ENCODE data around the gene PDE4D. TPM values are rescaled to one million over a fixed set of nuclear protein-coding genes. Genes with fewer than 3 reads are reported as not detected.
"Not testable (repeated sequence)": the region's sequence is repeated elsewhere in the genome, so short reads cannot be mapped to it uniquely, and the experiment has no call there.

The PDE4D gene
- total RNA-seq, 1 experiment from 2014 or later, result 6.5 TPM

DNA sequence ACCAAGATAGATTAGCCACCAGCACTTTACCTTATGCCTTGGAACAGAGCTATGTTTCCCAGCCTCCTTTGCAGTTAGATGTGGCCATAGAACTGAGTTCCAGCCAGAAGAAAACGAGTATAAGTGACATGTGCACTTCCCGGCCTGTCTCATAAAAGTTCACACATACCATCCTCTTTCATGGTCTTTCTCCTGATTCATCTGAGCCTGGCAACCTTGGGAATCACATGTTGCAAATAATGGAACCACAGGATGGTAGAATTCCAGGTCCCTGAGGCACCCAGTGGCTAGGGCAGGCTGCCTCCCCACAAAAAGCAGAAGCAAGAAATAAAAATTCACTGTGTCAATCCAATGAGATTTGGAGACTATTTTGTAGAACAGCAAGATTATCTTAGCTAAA is 128.1 kb downstream of the PDE4D start:
- Histone ChIP-seq H3K4me1 (ENCODE audit: insufficient read depth, low read length, poor library complexity, severe bottlenecking) (peaks cover 6% of the 10 kb centered on the region), H3K27me3 (replicated peaks; ENCODE audit: insufficient read depth, low read depth, low read length, poor library complexity) (peaks cover 53% of the 10 kb centered on the region), H3K9me3 (ENCODE audit: low read depth, low read length, poor library complexity, severe bottlenecking) (no peaks in the 10 kb centered on the region), H3K4me3 (ENCODE audit: low read depth, low read length, poor library complexity, severe bottlenecking) (no peak overlapping the region), H3K36me3 (ENCODE audit: insufficient read depth, low read length, poor library complexity, severe bottlenecking) (no peaks in the 10 kb centered on the region), H3K27ac (ENCODE audit: low read depth, low read length, poor library complexity, severe bottlenecking) (no peak overlapping the region)
- DNase-seq (ENCODE audit: low spot score), result no peak
- ChIA-PET CTCF (no interaction called here), POLR2A (ENCODE audit: low non-redundant PET) (no interaction called here)
- TF ChIP-seq, protein P1, sequence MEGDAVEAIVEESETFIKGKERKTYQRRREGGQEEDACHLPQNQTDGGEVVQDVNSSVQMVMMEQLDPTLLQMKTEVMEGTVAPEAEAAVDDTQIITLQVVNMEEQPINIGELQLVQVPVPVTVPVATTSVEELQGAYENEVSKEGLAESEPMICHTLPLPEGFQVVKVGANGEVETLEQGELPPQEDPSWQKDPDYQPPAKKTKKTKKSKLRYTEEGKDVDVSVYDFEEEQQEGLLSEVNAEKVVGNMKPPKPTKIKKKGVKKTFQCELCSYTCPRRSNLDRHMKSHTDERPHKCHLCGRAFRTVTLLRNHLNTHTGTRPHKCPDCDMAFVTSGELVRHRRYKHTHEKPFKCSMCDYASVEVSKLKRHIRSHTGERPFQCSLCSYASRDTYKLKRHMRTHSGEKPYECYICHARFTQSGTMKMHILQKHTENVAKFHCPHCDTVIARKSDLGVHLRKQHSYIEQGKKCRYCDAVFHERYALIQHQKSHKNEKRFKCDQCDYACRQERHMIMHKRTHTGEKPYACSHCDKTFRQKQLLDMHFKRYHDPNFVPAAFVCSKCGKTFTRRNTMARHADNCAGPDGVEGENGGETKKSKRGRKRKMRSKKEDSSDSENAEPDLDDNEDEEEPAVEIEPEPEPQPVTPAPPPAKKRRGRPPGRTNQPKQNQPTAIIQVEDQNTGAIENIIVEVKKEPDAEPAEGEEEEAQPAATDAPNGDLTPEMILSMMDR (conservative IDR thresholded peaks at IDR 0.05; ENCODE audit: low read depth, low read length), result no peak
- TF ChIP-seq EZH2 (IDR thresholded peaks at IDR 0.05; ENCODE audit: borderline replicate concordance, low read depth, low read length, poor library complexity, severe bottlenecking), result no peak
- no TSS peak for BruUV-seq (replicated peaks)
- intact Hi-C loops (cut with micrococcal nuclease; ENCODE audit: unreplicated experiment), result no loop called here

GRCh38 chr5:59764361-59764760 is 129.2 kb downstream of the PDE4D start:
- TF ChIP-seq, protein P1 (conservative IDR thresholded peaks at IDR 0.05; ENCODE audit: low read depth, low read length), result no peak
- TF ChIP-seq EZH2 (IDR thresholded peaks at IDR 0.05; ENCODE audit: borderline replicate concordance, low read depth, low read length, poor library complexity, severe bottlenecking), result no peak
- peaks cover 42% of the 10 kb centered on the region for H3K27me3 ChIP-seq (replicated peaks; ENCODE audit: insufficient read depth, low read depth, low read length, poor library complexity)
- no peaks in the 10 kb centered on the region for H3K36me3 ChIP-seq (ENCODE audit: insufficient read depth, low read length, poor library complexity, severe bottlenecking)
- DNase-seq (ENCODE audit: low spot score), result no peak
- H3K4me3 ChIP-seq (ENCODE audit: low read depth, low read length, poor library complexity, severe bottlenecking), result no peak overlapping the region
- H3K27ac ChIP-seq (ENCODE audit: low read depth, low read length, poor library complexity, severe bottlenecking), result no peak overlapping the region
- no peaks in the 10 kb centered on the region for H3K9me3 ChIP-seq (ENCODE audit: low read depth, low read length, poor library complexity, severe bottlenecking)
- CTCF ChIA-PET, result no interaction called here
- intact Hi-C loops (cut with micrococcal nuclease; ENCODE audit: unreplicated experiment), result no loop called here
- H3K4me1 ChIP-seq (ENCODE audit: insufficient read depth, low read length, poor library complexity, severe bottlenecking), result peaks cover 6% of the 10 kb centered on the region
- POLR2A ChIA-PET (ENCODE audit: low non-redundant PET), result no interaction called here
- BruUV-seq (replicated peaks), result no TSS peak

DNA sequence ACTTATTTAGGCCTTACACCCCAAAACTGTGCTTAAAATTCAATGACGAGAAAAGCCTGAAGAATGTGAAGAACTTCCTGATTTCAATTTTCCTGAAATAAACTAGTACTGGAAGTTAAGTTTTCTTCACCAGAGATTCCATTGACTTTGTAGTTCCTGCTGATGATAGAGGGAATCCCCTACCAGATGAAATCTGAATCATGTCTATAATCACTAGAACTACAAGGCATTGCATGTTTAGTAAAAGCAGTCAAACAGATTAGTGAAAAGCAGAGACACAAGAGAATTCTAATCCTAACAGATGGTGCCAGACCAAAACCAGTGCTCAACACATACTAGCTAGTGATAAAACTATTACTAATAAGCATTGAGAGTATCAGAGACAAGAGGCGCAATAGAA is 130.0 kb downstream of the PDE4D start:
- TF ChIP-seq, protein P1 (conservative IDR thresholded peaks at IDR 0.05; ENCODE audit: low read depth, low read length), result no peak
- TF ChIP-seq EZH2 (IDR thresholded peaks at IDR 0.05; ENCODE audit: borderline replicate concordance, low read depth, low read length, poor library complexity, severe bottlenecking), result no peak
- ChIA-PET POLR2A (ENCODE audit: low non-redundant PET) (no interaction called here), CTCF (no interaction called here)
- Histone ChIP-seq H3K4me1 (ENCODE audit: insufficient read depth, low read length, poor library complexity, severe bottlenecking) (no peaks in the 10 kb centered on the region), H3K27me3 (replicated peaks; ENCODE audit: insufficient read depth, low read depth, low read length, poor library complexity) (peaks cover 34% of the 10 kb centered on the region), H3K9me3 (ENCODE audit: low read depth, low read length, poor library complexity, severe bottlenecking) (no peaks in the 10 kb centered on the region), H3K27ac (ENCODE audit: low read depth, low read length, poor library complexity, severe bottlenecking) (no peak overlapping the region), H3K36me3 (ENCODE audit: insufficient read depth, low read length, poor library complexity, severe bottlenecking) (no peaks in the 10 kb centered on the region), H3K4me3 (ENCODE audit: low read depth, low read length, poor library complexity, severe bottlenecking) (no peak overlapping the region)
- no peak for DNase-seq (ENCODE audit: low spot score)
- intact Hi-C loops (cut with micrococcal nuclease; ENCODE audit: unreplicated experiment), result no loop called here
- BruUV-seq (replicated peaks), result no TSS peak

DNA sequence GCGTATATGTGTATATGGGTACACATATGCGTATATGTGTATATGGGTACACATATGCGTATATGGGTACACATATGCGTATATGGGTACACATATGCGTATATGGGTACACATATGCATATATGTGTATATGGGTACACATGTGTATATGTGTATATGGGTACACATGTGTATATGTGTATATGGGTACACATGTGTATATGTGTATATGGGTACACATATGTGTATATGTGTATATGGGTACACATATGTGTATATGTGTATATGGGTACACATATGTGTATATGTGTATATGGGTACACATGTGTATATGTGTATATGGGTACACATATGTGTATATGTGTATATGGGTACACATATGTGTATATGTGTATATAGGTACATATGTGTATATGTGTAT is 131.3 kb downstream of the PDE4D start:
- H3K9me3 ChIP-seq (ENCODE audit: low read depth, low read length, poor library complexity, severe bottlenecking); H3K4me1 ChIP-seq (ENCODE audit: insufficient read depth, low read length, poor library complexity, severe bottlenecking); CTCF ChIA-PET; BruUV-seq (replicated peaks); H3K36me3 ChIP-seq (ENCODE audit: insufficient read depth, low read length, poor library complexity, severe bottlenecking); DNase-seq (ENCODE audit: low spot score); H3K4me3 ChIP-seq (ENCODE audit: low read depth, low read length, poor library complexity, severe bottlenecking); intact Hi-C loops (cut with micrococcal nuclease; ENCODE audit: unreplicated experiment); POLR2A ChIA-PET (ENCODE audit: low non-redundant PET); H3K27ac ChIP-seq (ENCODE audit: low read depth, low read length, poor library complexity, severe bottlenecking): not testable (repeated sequence)
- H3K27me3 ChIP-seq (replicated peaks; ENCODE audit: insufficient read depth, low read depth, low read length, poor library complexity), result peaks cover 21% of the 10 kb centered on the region
